Measurements from ENCODE around the gene TLX1. TPM values are rescaled to one million over a fixed set of nuclear protein-coding genes. Genes with fewer than 3 reads are reported as not detected.

The TLX1 gene
- total and polyA plus RNA-seq, 9 donors: not detected

DNA sequence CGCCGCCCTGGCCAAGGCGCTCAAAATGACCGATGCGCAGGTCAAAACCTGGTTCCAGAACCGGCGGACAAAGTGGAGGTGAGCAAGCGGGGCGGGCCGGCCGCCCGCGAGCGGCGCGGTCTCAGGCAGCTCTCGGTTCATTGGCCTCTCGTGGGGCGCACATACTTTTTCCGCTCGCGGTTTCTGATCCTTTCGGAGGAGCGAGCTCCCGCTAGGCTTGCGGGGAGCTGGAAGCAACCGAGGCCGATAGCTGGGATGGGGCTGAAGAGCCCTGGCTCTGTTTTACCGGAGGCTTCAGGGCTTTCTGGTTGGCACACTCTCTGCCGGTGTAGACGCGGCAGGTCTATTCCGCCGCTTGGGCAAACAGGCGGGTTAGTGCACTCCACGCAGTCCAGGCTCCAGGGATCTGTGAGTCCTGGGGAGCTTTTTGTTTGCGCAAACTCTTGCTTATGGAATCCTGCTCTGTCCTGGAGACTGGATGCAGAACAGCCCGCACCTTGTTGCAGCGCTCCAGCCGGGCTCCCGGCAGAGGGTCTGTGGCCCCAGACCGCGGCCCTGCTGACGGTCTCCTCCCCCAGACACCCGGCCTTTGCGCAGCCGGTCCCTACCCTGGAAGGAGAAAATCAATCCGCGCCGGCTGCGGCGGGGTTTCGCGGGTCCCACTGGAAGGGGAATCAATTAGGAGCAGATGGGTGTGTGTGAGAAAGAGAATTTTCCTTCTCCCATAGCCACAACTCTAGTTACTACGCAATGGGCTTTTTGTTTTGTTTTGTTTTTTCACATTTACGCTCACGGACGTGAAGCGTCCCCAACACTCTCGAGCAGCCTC lies 3.4 kb downstream of the TLX1 start:
- TF ChIP-seq, protein P1, sequence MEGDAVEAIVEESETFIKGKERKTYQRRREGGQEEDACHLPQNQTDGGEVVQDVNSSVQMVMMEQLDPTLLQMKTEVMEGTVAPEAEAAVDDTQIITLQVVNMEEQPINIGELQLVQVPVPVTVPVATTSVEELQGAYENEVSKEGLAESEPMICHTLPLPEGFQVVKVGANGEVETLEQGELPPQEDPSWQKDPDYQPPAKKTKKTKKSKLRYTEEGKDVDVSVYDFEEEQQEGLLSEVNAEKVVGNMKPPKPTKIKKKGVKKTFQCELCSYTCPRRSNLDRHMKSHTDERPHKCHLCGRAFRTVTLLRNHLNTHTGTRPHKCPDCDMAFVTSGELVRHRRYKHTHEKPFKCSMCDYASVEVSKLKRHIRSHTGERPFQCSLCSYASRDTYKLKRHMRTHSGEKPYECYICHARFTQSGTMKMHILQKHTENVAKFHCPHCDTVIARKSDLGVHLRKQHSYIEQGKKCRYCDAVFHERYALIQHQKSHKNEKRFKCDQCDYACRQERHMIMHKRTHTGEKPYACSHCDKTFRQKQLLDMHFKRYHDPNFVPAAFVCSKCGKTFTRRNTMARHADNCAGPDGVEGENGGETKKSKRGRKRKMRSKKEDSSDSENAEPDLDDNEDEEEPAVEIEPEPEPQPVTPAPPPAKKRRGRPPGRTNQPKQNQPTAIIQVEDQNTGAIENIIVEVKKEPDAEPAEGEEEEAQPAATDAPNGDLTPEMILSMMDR (IDR thresholded peaks at IDR 0.05): no peak
- TF ChIP-seq EP300 (IDR thresholded peaks at IDR 0.05) (no peak), POLR2A (IDR thresholded peaks at IDR 0.05) (no peak)
- H3K36me3 ChIP-seq: no peaks in the 10 kb centered on the region
- no peak for DNase-seq
- no peak overlapping the region for H3K27ac ChIP-seq
- H3K4me3 ChIP-seq: no peak overlapping the region
- intact Hi-C loops (cut with DNase I): no loop called here
- H3K27me3 ChIP-seq: no peaks in the 10 kb centered on the region
- H3K9me3 ChIP-seq: no peaks in the 10 kb centered on the region
- 1 to 3% (median 2%) methylated on average over 60 of the region's 60 CpGs for WGBS, 3 donors
- H3K4me1 ChIP-seq (ENCODE audit: insufficient read depth): peaks cover 1% of the 10 kb centered on the region

DNA sequence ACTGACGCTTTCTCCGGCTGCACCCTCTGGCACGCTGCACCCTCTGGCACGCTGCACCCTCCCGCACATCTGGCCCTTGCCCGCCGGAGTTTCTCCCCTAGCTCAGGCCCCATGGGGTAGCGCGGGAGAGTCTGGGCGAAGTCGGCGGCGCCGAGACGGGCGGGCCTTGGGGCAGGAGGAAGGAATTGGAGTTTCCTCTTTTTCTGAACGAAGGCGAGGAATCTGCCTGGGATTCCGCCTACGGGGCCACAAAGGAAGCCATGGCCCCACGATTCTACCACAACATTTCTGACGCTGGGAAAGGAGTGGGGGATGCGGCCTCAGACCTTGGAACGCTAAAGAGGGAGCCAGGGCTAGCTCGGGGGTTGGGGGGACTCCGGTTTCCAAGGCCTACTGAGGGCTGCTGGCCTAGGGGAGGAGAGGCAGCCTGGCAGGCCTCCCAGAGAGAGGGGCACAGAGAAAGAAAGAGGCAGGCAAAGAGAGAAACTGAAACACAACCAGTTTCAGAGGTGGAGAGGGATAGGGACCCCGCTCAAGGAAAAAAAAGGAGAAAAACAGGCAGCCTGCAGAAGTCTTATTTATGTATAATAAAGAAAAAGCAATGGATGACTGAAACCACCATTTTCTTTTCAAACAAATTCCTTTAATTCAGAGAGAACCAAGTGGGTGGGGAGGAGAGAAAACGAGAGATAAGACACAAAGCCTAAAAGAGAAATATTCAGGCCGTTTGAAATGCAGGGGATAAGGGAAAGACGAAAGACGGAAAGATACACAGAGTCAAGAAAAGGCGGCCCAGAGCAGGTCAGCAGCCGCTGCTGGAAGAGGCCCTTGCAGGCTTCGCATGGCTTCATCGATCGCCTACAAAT lies 4.3 kb downstream of the TLX1 start:
- peaks cover 1% of the 10 kb centered on the region for H3K4me1 ChIP-seq (ENCODE audit: insufficient read depth)
- H3K9me3 ChIP-seq: no peaks in the 10 kb centered on the region
- intact Hi-C loops (cut with DNase I): no loop called here
- no peaks in the 10 kb centered on the region for H3K36me3 ChIP-seq
- no peak overlapping the region for H3K27ac ChIP-seq
- H3K4me3 ChIP-seq: no peak overlapping the region
- TF ChIP-seq EP300 (IDR thresholded peaks at IDR 0.05) (no peak), POLR2A (IDR thresholded peaks at IDR 0.05) (no peak)
- TF ChIP-seq, protein P1 (IDR thresholded peaks at IDR 0.05): no peak
- 11 to 15% (median 13%) methylated on average over 35 to 36 of the region's 36 CpGs for WGBS, 3 donors
- H3K27me3 ChIP-seq: no peaks in the 10 kb centered on the region
- no peak for DNase-seq

GRCh38 chr10:101136007-101136707 lies 5.1 kb downstream of the TLX1 start:
- Histone ChIP-seq H3K4me1 (ENCODE audit: insufficient read depth) (peaks cover 1% of the 10 kb centered on the region), H3K27me3 (peaks cover 7% of the 10 kb centered on the region), H3K27ac (no peak overlapping the region), H3K9me3 (no peaks in the 10 kb centered on the region), H3K36me3 (no peaks in the 10 kb centered on the region), H3K4me3 (no peak overlapping the region)
- no peak for DNase-seq
- TF ChIP-seq POLR2A (IDR thresholded peaks at IDR 0.05): no peak
- TF ChIP-seq, protein P1 (IDR thresholded peaks at IDR 0.05): no peak
- no peak for TF ChIP-seq EP300 (IDR thresholded peaks at IDR 0.05)
- WGBS, 3 donors: 9 to 19% (median 11%) methylated on average over 27 to 33 of the region's 33 CpGs
- intact Hi-C loops (cut with DNase I): no loop called here

GRCh38 chr10:101136708-101137121 lies 5.6 kb downstream of the TLX1 start:
- intact Hi-C loops (cut with DNase I): no loop called here
- TF ChIP-seq EP300 (IDR thresholded peaks at IDR 0.05) (no peak), POLR2A (IDR thresholded peaks at IDR 0.05) (no peak)
- TF ChIP-seq, protein P1 (IDR thresholded peaks at IDR 0.05): no peak
- WGBS, 3 donors: 10 to 22% (median 15%) methylated on average over 18 to 26 of the region's 26 CpGs
- no peak for DNase-seq
- peaks cover 7% of the 10 kb centered on the region for H3K27me3 ChIP-seq
- no peaks in the 10 kb centered on the region for H3K36me3 ChIP-seq
- H3K4me1 ChIP-seq (ENCODE audit: insufficient read depth): peaks cover 1% of the 10 kb centered on the region
- H3K27ac ChIP-seq: no peak overlapping the region
- no peak overlapping the region for H3K4me3 ChIP-seq
- no peaks in the 10 kb centered on the region for H3K9me3 ChIP-seq

Data from ovary (tissue), 9 donors.